H9 (cell line): ENCODE results near the gene ATRN. TPM values are rescaled to one million over a fixed set of nuclear protein-coding genes. Genes with fewer than 3 reads are reported as not detected.

Experiments
- DNase-seq: peaks from one replicate; pipeline ENCODE4 v3.0.0-alpha.2; 2017
- H2AFZ ChIP-seq: one replicate; pipeline ENCODE4 v1.6.1; 2013; ENCODE audit warnings: mild to moderate bottlenecking, low read length, control low read depth, moderate library complexity
- H2AK5ac ChIP-seq: 2 replicates; pipeline ENCODE4 v1.6.1; 2013; ENCODE audit warnings: low read length, control low read depth, mixed read lengths; ENCODE audit not compliant: insufficient read length
- H2BK120ac ChIP-seq: one replicate; pipeline ENCODE4 v1.6.1; 2013; ENCODE audit warnings: low read depth, mild to moderate bottlenecking, low read length, control low read depth, inconsistent platforms; ENCODE audit not compliant: poor library complexity, severe bottlenecking
- H2BK12ac ChIP-seq: 2 replicates; pipeline ENCODE4 v1.6.1; 2013; ENCODE audit warnings: low read length, control low read depth, mixed read lengths, low read depth; ENCODE audit not compliant: insufficient read length
- H2BK15ac ChIP-seq: 2 replicates; pipeline ENCODE4 v1.6.1; 2013; ENCODE audit warnings: low read depth, low read length, control low read depth
- H2BK20ac ChIP-seq: one replicate; pipeline ENCODE4 v1.6.1; 2013; ENCODE audit warnings: low read depth, mild to moderate bottlenecking, low read length, control low read depth, inconsistent platforms; ENCODE audit not compliant: poor library complexity, severe bottlenecking
- H2BK5ac ChIP-seq: 2 replicates; pipeline ENCODE4 v1.6.1; 2013; ENCODE audit warnings: low read length, control low read depth, mixed read lengths; ENCODE audit not compliant: insufficient read length
- H3K14ac ChIP-seq: 2 replicates; pipeline ENCODE4 v1.6.1; 2013; ENCODE audit warnings: low read length, control low read depth; ENCODE audit not compliant: insufficient read depth
- H3K18ac ChIP-seq: 2 replicates; pipeline ENCODE4 v1.6.1; 2013; ENCODE audit warnings: low read depth, mild to moderate bottlenecking, mixed read lengths, low read length, control low read depth; ENCODE audit not compliant: insufficient read length
- H3K23ac ChIP-seq: 2 replicates; pipeline ENCODE4 v1.6.1; 2013; ENCODE audit warnings: low read length, control low read depth, mixed read lengths, low read depth; ENCODE audit not compliant: insufficient read length
- H3K23me2 ChIP-seq: 2 replicates; pipeline ENCODE4 v1.6.1; 2013; ENCODE audit warnings: low read depth, mild to moderate bottlenecking, mixed read lengths, low read length, control low read depth; ENCODE audit not compliant: insufficient read length, poor library complexity, severe bottlenecking
- H3K27ac ChIP-seq: 2 replicates; pipeline ENCODE4 v1.5.1; 2013; ENCODE audit warnings: low read length, control low read depth, mixed read lengths, low read depth; ENCODE audit not compliant: insufficient read length
- H3K27me3 ChIP-seq: 2 replicates; pipeline ENCODE4 v1.6.1; 2013; ENCODE audit warnings: low read length, control low read depth, inconsistent platforms; ENCODE audit not compliant: insufficient read depth
- H3K4ac ChIP-seq: 2 replicates; pipeline ENCODE4 v1.6.1; 2013; ENCODE audit warnings: low read depth, mild to moderate bottlenecking, control low read depth, inconsistent platforms, low read length, moderate library complexity
- H3K4me1 ChIP-seq: 2 replicates; pipeline ENCODE4 v1.6.1; 2013; ENCODE audit warnings: low read length, control low read depth, inconsistent platforms; ENCODE audit not compliant: insufficient read depth
- H3K4me2 ChIP-seq: 2 replicates; pipeline ENCODE4 v1.6.1; 2013; ENCODE audit warnings: low read length, control low read depth, mixed read lengths; ENCODE audit not compliant: insufficient read length, insufficient read depth
- H3K56ac ChIP-seq: 2 replicates; pipeline ENCODE4 v1.6.1; 2013; ENCODE audit warnings: low read depth, mild to moderate bottlenecking, mixed read lengths, low read length, control low read depth; ENCODE audit not compliant: insufficient read length
- H3K79me1 ChIP-seq: 2 replicates; pipeline ENCODE4 v1.6.1; 2013; ENCODE audit warnings: low read depth, mild to moderate bottlenecking, moderate library complexity, low read length, control low read depth, inconsistent platforms; ENCODE audit not compliant: insufficient read depth, poor library complexity, severe bottlenecking
- H3K79me2 ChIP-seq: 2 replicates; pipeline ENCODE4 v1.6.1; 2013; ENCODE audit warnings: low read length, control low read depth, inconsistent platforms; ENCODE audit not compliant: insufficient read depth
- H3K9ac ChIP-seq: 2 replicates; pipeline ENCODE4 v1.6.1; 2013; ENCODE audit warnings: low read length, control low read depth, mixed read lengths; ENCODE audit not compliant: insufficient read length; ENCODE audit errors: extremely low read depth
- H3K9me3 ChIP-seq: one replicate; pipeline ENCODE4 v1.6.1; 2013; ENCODE audit warnings: low read depth, low read length, inconsistent platforms; ENCODE audit not compliant: control insufficient read depth
- H3T11ph ChIP-seq: one replicate; pipeline ENCODE4 v1.6.1; 2013; ENCODE audit warnings: mild to moderate bottlenecking, low read length, control low read depth, inconsistent platforms
- H4K20me1 ChIP-seq: one replicate; pipeline ENCODE4 v1.6.1; 2013; ENCODE audit not compliant: control insufficient read depth, insufficient read length, insufficient read depth
- H4K5ac ChIP-seq: 2 replicates; pipeline ENCODE4 v1.6.1; 2013; ENCODE audit warnings: low read depth, mild to moderate bottlenecking, mixed read lengths, low read length, control low read depth; ENCODE audit not compliant: insufficient read length
- H4K8ac ChIP-seq: replicated peaks from 2 replicates; pipeline ENCODE4 v1.6.1; 2013; ENCODE audit warnings: low read length, control low read depth, mixed read lengths, low read depth; ENCODE audit not compliant: insufficient read length
- H4K91ac ChIP-seq: 2 replicates; pipeline ENCODE4 v1.6.1; 2013; ENCODE audit warnings: low read depth, mild to moderate bottlenecking, moderate library complexity, mixed read lengths, low read length, control low read depth; ENCODE audit not compliant: insufficient read length
- H3K27ac Mint-ChIP-seq, 3 experiments: 2 replicates in 2 of 3; 3 replicates in 1 of 3; pipeline ENCODE4 v1.8.0; 2020 to 2021; ENCODE audit warnings: mixed read lengths in 3 of 3, mild to moderate bottlenecking in 1 of 3, moderate library complexity in 1 of 3
- H3K27me3 Mint-ChIP-seq: 2 replicates; pipeline ENCODE4 v1.8.0; 2021; ENCODE audit warnings: low read depth, mild to moderate bottlenecking, moderate library complexity, mixed read lengths
- H3K36me3 Mint-ChIP-seq, 3 experiments: 2 replicates in 2 of 3; 3 replicates in 1 of 3; pipeline ENCODE4 v1.8.0; 2020 to 2021; ENCODE audit warnings: low read depth in 3 of 3, mixed read lengths in 3 of 3; ENCODE audit not compliant: insufficient read depth in 1 of 3
- H3K4me1 Mint-ChIP-seq, 2 experiments: 2 replicates each; pipeline ENCODE4 v1.8.0; 2020; ENCODE audit warnings: mixed read lengths in 2 of 2
- H3K4me3 Mint-ChIP-seq, 2 experiments: 2 replicates in 1 of 2; 3 replicates in 1 of 2; pipeline ENCODE4 v1.8.0; 2020 to 2021; ENCODE audit warnings: mild to moderate bottlenecking in 2 of 2, mixed read lengths in 2 of 2, moderate library complexity in 1 of 2
- H3K9me3 Mint-ChIP-seq, 2 experiments: 2 replicates in 1 of 2; 3 replicates in 1 of 2; pipeline ENCODE4 v1.8.0; 2020; ENCODE audit warnings: mild to moderate bottlenecking in 2 of 2, mixed read lengths in 2 of 2, moderate library complexity in 1 of 2
- WGBS: extraction: QIAGEN DNeasy Blood & Tissue Kit; methylation state at CpG from one replicate; pipeline ENCODE4 v1.1.7; 2013; ENCODE audit warnings: missing lambda C conversion rate, low lambda C conversion rate, mixed read lengths; ENCODE audit not compliant: insufficient read length; ENCODE audit errors: extremely low coverage; 5-methylcytosine and 5-hydroxymethylcytosine counted together
- total RNA-seq: library from RNA; stranded (reverse); gene quantifications from 2 replicates; pipeline ENCODE4 v1.2.1, GENCODE V29; 2021
- TF ChIP-seq, protein P1 (sequence below): fragments of 200-600 bp; sonication (generic); conservative IDR thresholded peaks from 3 replicates; pipeline ENCODE4 v1.8.0; 2021; ENCODE audit warnings: antibody characterized with exemption, mild to moderate bottlenecking

The ATRN gene
- total RNA-seq, 1 experiment from 2014 or later, result 23.1 TPM

DNA sequence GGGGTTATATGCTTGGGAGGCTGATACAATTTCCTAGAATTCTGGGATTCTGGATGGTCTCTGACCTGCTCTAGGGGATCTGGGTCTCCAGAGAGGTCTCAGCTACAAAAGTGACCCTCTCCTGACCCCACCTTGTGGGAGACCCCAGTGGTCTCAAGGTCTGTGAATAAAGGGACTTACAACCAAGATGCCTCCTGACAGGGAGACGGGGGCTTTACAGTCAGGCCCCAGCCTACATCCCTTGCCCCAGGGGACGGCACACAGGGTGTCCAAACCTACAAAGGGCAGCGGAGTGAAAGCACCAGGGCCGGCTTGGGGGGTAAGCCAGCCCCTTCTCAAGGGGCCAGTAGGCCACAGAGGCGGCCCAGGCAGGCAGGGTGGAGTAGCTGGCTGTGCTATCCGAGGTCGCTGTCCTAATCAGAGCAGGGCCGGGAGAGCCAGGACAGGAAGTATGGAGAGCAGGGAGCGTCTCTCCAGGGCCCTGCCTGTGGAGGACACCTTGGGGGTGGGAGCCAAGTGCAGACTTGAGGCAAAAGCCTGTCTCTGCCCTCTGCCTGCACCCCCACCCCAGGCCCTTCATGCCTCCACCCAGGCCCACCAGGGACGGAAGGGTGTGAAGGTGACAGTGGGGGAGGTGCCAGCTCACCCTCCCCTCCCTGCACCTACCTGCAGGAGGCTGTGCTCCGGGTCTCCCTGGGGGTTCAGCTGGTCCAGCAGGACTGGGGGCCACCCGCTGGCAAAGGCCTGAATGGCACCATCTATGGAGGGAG is 188.9 kb downstream of the ATRN start:
- Histone ChIP-seq H3K14ac (no peak overlapping the region; the same call in 1 of the 2 replicates), H3K9ac (no peak overlapping the region), H4K91ac (no peak overlapping the region), H3K4me1 (no peaks in the 10 kb centered on the region; the same call in 1 of the 2 replicates), H2AFZ (no peak overlapping the region), H4K5ac (no peak overlapping the region), H2BK120ac (no peak overlapping the region), H4K20me1 (no peaks in the 10 kb centered on the region), H2BK20ac (no peak overlapping the region), H3K27ac (no peak overlapping the region), H3K4me2 (no peak overlapping the region), H3K79me1 (no peaks in the 10 kb centered on the region), H2BK12ac (no peak overlapping the region), H2AK5ac (no peak overlapping the region), H3K23ac (no peak overlapping the region), H3K18ac (no peak overlapping the region), H3T11ph (no peak overlapping the region), H3K27me3 (peaks cover 5% of the 10 kb centered on the region; the same call in 1 of the 2 replicates), H3K56ac (no peak overlapping the region), H3K79me2 (no peaks in the 10 kb centered on the region), H4K8ac (no peak overlapping the region), H2BK5ac (no peak overlapping the region), H2BK15ac (no peak overlapping the region), H3K9me3 (no peaks in the 10 kb centered on the region), H3K4ac (no peak overlapping the region), H3K23me2 (no peaks in the 10 kb centered on the region)
- H3K27me3 Mint-ChIP-seq, result peaks cover 50% of the 10 kb centered on the region
- H3K27ac Mint-ChIP-seq, result no peak overlapping the region; a peak in 1 of 7 replicates
- H3K36me3 Mint-ChIP-seq, result no peaks in the 10 kb centered on the region; a peak in 2 of 7 replicates
- no CpG with 5 or more reads among the region's 12 CpGs for WGBS
- DNase-seq, result peak; percentile 30
- TF ChIP-seq, protein P1, sequence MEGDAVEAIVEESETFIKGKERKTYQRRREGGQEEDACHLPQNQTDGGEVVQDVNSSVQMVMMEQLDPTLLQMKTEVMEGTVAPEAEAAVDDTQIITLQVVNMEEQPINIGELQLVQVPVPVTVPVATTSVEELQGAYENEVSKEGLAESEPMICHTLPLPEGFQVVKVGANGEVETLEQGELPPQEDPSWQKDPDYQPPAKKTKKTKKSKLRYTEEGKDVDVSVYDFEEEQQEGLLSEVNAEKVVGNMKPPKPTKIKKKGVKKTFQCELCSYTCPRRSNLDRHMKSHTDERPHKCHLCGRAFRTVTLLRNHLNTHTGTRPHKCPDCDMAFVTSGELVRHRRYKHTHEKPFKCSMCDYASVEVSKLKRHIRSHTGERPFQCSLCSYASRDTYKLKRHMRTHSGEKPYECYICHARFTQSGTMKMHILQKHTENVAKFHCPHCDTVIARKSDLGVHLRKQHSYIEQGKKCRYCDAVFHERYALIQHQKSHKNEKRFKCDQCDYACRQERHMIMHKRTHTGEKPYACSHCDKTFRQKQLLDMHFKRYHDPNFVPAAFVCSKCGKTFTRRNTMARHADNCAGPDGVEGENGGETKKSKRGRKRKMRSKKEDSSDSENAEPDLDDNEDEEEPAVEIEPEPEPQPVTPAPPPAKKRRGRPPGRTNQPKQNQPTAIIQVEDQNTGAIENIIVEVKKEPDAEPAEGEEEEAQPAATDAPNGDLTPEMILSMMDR, result peak; percentile 34; the same call in 2 of the 3 replicates
- H3K4me3 Mint-ChIP-seq, result peak overlapping the region in 1 of 2 experiments; percentile 21; a peak in 2 of 5 replicates
- H3K4me1 Mint-ChIP-seq, result peaks cover 4 to 7% of the 10 kb centered on the region in 2 experiments; a peak in 2 of 4 replicates
- peaks cover 3 to 8% of the 10 kb centered on the region in 2 experiments; a peak in 3 of 5 replicates for H3K9me3 Mint-ChIP-seq
